Brain microvascular endothelial cell (primary cell): ENCODE measurements around the gene DOK3.
"Not testable (repeated sequence)": the region's sequence is repeated elsewhere in the genome, so short reads cannot be mapped to it uniquely, and the experiment has no call there.

Experiments
- DNase-seq: peaks from one replicate; pipeline ENCODE4 v3.0.0-alpha.2; 2020
- H3K27ac ChIP-seq: fragments of 250-450 bp; sonication (Bioruptor Pico); 2 replicates; pipeline ENCODE4 v1.5.1; 2020; ENCODE audit warnings: mild to moderate bottlenecking, moderate library complexity
- H3K27me3 ChIP-seq: fragments of 250-450 bp; sonication (Bioruptor Pico); replicated peaks from 2 replicates; pipeline ENCODE4 v1.5.1; 2020; ENCODE audit warnings: mild to moderate bottlenecking
- H3K36me3 ChIP-seq: fragments of 250-450 bp; sonication (Bioruptor Pico); replicated peaks from 2 replicates; pipeline ENCODE4 v1.5.1; 2020; ENCODE audit warnings: mild to moderate bottlenecking
- H3K4me3 ChIP-seq: 2 replicates; pipeline ENCODE4 v1.5.1; 2011; ENCODE audit warnings: low read depth, mild to moderate bottlenecking, control low read depth, low read length, moderate library complexity
- CTCF ChIP-seq: IDR thresholded peaks from 2 replicates; pipeline ENCODE4 v1.5.1; 2011; ENCODE audit warnings: low read depth, mild to moderate bottlenecking, moderate library complexity, low read length, control low read depth, inconsistent platforms; ENCODE audit errors: missing control alignments
- in situ Hi-C: cut with HindIII; loops from 2 replicates; pipeline ENCODE4 v1.10.0; 2017; ENCODE audit warnings: low sequenced_read_pairs, low pct_ligation_motif_present

Gene DOK3

GRCh38 chr5:177489119-177489716, 20.4 kb downstream of the DOK3 start:
- Histone ChIP-seq H3K4me3 (no peak overlapping the region), H3K36me3 (peaks cover 97% of the 10 kb centered on the region), H3K27ac (no peak overlapping the region), H3K27me3 (no peaks in the 10 kb centered on the region)
- no peak for DNase-seq
- TF ChIP-seq CTCF: peak; percentile 51
- in situ Hi-C loops: no loop called here

DNA sequence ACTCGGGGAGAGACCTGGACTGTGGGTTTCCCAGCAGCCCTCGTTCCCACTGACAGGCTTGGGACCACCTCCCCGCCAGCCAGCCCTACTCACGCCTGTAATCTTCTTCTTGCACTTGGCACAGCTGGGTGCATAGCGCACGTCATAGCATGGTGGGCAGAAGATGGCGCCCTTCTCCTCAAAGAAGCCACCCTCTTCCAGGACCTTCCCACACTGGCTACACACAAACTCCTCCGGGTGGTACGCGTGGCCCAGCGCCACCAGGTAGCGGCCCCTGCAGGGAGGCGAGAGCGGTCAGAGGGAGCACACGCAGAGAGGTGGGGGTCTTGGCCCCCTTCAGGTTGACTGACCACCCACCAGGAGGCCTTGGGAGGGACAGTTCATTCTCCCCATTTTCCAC, 21.7 kb downstream of the DOK3 start:
- in situ Hi-C loops: no loop called here
- Histone ChIP-seq H3K36me3 (peaks cover 97% of the 10 kb centered on the region), H3K4me3 (no peak overlapping the region), H3K27ac (no peak overlapping the region), H3K27me3 (no peaks in the 10 kb centered on the region)
- no peak for DNase-seq
- TF ChIP-seq CTCF: peak; percentile 17

GRCh38 chr5:177487144-177487543, 22.5 kb downstream of the DOK3 start:
- no peak for DNase-seq
- in situ Hi-C loops: no loop called here
- no peak overlapping the region for H3K4me3 ChIP-seq
- H3K27me3 ChIP-seq: no peaks in the 10 kb centered on the region
- TF ChIP-seq CTCF: no peak
- H3K27ac ChIP-seq: no peak overlapping the region
- peaks cover 94% of the 10 kb centered on the region for H3K36me3 ChIP-seq

DNA sequence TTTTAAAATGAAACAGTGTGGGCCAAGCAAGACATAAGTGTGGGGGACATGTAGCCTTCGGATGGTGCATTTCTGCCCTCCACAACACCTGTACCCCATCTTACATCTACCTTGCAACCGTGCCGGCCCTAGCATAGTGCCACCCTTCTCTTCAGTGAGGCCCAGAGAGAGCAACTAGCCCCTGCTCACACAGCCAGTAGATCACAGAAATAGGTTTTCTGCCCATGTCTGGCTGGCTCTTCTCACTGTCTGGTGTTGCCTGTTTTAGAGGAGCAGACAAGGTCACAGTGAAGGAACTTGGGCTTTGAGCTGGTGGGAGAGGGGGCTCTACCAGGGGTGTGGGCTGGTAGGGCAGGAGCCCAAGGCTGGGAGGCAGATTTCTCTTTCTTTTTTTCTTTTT, 23.4 kb downstream of the DOK3 start:
- Histone ChIP-seq H3K27ac (no peak overlapping the region), H3K36me3 (peaks cover 96% of the 10 kb centered on the region), H3K4me3 (no peak overlapping the region), H3K27me3 (no peaks in the 10 kb centered on the region)
- no peak for TF ChIP-seq CTCF
- DNase-seq: no peak
- in situ Hi-C loops: no loop called here

DNA sequence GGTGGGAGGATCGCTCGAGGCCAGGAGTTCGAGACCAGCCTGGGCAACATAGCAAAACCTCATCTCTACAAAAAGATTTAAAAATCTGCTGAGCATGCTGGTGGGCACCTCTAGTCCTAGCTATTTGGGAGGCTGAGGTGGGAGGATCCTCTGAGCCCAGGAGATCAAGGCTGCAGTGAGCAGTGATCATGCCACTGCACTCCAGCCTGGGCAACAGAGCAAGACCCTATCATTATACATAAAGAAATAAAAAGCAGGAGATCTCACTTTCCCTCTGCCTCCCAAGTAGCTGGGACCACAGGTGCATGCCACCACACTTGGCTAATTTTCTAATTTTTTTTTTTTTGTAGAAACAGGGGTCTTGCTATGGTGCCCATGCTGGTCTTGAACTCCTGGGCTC, 23.9 kb downstream of the DOK3 start:
- H3K27ac ChIP-seq, H3K27me3 ChIP-seq, DNase-seq, in situ Hi-C loops, H3K4me3 ChIP-seq: not testable (repeated sequence)
- H3K36me3 ChIP-seq: peaks cover 94% of the 10 kb centered on the region

GRCh38 chr5:177484902-177485549, 24.6 kb downstream of the DOK3 start:
- Histone ChIP-seq H3K36me3 (peaks cover 87% of the 10 kb centered on the region), H3K27me3 (no peaks in the 10 kb centered on the region), H3K4me3 (no peak overlapping the region), H3K27ac (no peak overlapping the region)
- in situ Hi-C loops: no loop called here
- TF ChIP-seq CTCF: no peak
- no peak for DNase-seq
